Measurements from ENCODE around the gene MAP3K7.

- TF ChIP-seq POLR2A (IDR thresholded peaks at IDR 0.05; ENCODE audit: low read length): no peak
- TF ChIP-seq GATA1 (IDR thresholded peaks at IDR 0.05; ENCODE audit: low read depth, low read length): no peak
These were observed 9.0 kb upstream of the MAP3K7 start for GRCh38 chr6:90595854-90596253.
